Stimulated activated CD8-positive, alpha-beta memory T cell treated with anti-CD3 and anti-CD28 coated beads, Interleukin-7, amount 100 ng/mL, for 24 hours (primary cell): ENCODE results near the gene SLC37A1.
A peak's percentile ranks its signal among the peaks of the same experiment; 100 is the strongest.

Source experiments
- DNase-seq: peaks from one replicate; pipeline ENCODE4 v3.0.0-alpha.2; 2020; ENCODE audit warnings: low read depth

Gene SLC37A1

DNA sequence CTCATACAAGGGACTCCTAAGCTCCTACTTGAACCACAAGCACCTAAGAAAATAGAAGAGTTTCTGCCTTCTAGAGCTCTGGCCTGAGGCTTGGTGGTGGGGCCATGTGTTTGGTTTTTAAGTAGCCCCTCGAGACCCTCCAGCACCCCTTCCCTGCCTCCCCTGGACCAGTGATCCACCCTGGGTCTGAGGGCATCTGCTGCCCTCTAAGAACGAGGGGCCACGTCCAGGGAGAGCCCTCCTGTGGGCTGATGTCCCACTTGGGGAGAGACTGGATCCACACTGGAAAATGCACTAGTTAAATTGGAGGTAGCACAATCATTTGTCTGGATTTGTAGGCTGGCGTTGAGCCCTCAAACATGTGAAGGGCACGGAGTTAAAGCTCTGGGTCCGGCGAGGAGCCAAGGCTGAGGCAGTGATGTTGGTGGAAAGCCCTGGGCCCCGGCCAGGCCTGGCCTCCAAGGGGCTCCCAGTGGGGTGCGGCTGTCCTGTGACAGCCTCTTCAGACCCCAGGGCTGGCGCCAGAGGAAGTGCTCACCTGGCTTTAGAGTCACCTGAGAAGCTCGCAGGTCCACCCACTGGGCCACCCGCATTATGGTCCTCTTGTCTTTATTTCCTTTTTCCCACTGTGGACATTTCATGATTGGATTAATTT is 65.2 kb downstream of the SLC37A1 start:
- no peak for DNase-seq

DNA sequence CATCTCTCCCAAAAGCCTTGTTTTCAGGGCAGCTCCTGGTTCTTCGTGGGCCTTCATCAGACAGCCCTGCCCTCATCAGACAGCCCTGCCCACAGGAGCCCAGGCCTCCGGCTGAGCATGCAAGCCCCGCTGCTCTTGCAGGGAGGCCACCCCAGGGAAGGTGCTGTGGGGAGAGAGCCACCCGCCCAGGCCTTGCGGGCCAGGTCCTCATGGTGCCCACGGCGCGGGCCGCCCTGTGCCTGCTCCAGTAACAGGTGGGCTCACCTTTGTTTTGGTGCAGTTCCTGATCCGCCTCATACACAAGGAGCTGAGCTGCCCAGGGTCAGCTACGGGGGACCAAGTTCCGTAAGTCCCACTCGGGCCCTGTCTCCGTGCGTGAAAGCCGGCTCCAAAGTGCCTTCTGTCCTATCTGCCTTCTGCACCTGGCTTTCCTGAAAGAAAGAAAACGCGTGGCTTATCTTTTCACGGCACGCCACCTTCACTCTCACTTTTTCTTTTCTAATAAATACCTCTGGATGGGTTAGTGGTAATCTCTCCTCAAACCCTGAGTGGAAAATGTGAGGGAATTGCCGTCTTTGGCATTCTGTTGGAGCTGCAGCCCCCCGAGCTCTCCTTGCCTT is 65.9 kb downstream of the SLC37A1 start:
- no peak for DNase-seq

DNA sequence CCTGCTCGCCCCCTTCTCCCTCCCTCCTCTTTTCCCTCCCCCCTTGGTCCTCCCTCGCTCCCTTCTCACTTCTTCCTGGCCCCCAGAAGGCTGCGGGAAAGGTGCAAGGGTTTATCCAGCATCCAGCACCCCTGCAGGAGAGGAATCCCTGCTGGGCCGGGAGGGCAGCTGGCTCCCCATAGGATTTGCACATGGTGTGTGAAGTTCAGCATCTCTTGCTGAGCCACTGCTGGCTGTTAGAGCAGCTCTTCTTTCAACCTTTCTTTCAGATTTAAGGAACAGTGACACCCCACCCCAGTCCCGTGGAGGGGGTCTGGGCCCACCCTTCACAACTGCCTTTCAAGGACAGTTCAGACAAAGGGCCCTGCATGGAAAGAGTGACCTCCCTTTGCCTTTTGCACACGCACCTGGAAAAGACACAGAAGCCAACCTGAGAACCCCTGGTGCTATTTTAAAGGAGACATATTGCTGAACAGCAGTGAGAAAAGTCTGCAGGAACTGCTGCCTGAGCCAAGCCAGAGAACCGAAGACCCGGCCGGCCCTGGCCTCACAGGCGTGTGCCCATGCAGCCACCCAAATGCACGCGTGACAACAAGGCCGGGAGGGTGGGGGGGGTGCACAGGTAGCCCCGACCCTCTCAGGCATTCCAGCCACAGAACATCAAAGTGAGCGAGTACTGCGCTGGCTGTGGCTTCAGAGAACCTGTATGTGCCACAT is 66.6 kb downstream of the SLC37A1 start:
- DNase-seq = no peak

DNA sequence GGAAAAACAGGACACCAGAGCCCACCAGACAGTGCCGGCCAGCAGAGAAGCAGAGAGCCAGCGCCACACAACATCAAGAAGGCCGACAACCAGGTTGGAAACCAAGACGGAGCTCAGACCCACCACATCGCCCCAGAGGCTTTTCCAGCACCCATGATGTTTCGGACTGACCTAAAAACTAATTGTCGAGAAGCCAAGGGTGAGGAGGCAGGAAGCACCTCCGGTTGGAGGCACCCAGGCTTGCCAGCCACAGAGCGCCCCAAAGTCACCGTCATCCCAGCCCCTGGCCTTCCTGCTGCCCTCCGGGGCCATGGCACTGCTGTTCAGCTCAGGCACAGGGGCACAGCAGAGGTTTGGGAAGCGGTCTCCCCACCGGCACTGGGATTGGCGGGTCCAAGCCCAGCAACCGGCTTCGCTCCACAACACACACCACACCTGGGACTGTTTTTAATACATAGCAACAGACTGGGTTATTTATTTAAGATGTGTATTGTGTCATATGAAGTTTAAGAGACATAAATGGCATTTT is 67.2 kb downstream of the SLC37A1 start:
- no peak for DNase-seq

DNA sequence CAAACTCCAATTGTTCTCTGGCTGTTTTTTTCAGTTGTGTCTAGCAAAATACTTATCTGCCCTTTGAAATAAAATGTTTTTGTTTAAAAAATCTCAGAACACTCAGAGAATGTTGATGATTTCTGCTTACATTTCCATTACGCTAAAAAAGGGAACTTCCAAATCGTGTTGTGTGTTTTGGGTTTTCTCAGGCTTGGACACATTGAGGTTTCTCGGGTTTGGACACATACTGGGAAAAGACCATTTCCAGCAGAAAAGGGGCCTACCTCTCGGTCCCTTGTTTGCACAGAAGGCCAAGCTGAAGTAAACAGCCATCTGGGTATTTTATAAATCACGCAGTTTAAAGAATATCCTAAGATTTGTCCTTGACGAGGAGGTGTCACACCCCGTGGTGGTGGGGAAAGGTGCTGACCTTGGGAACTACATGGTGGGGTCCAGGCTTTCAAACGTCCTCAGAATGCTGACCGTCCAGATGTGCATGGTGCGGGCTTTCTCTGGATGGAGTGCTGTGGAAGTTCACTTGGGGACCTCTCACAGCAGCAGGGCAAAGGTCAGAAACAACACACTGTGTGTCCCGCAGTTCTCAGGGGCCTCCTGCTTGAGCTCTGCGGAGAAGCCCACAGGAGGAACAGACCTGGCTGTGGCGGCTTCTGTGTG is 67.8 kb downstream of the SLC37A1 start:
- no peak for DNase-seq

DNA sequence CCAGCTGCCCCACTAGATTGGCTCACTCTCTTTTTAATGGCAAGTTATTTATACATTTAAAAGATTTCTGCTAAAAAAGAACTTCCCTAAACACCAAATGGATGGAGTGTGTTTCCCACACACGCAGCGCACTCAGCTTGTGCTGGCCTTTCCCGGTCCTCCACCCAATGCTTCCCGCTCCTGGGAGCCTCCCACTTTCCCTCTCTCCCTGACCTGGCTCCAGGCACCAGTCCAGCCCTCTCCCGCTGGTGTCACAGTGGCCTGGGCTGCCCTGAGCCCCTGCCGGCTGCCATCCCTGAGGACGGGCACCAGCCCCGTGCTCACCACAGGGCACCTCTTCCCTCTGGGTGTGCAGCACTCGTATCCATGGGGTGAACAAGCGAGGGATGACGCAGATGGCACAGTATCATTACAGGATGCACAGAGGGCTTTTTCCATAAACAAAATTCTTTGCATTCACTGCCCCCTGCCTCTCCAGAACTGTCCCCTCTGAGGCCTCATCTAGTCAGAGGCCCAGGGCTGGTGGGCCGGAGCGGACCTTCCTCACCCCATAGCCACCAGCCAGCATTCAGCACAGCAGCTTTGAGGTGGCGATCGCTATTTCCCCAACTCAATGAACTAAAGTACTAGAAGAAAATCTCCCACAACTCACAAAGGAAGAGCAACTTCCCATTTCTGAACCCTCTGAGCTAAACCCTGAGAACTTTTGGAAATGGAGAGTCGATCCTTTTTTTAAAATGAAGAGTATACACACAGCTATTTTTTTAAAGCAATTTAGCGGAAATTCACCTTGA is 68.5 kb downstream of the SLC37A1 start:
- no peak for DNase-seq

DNA sequence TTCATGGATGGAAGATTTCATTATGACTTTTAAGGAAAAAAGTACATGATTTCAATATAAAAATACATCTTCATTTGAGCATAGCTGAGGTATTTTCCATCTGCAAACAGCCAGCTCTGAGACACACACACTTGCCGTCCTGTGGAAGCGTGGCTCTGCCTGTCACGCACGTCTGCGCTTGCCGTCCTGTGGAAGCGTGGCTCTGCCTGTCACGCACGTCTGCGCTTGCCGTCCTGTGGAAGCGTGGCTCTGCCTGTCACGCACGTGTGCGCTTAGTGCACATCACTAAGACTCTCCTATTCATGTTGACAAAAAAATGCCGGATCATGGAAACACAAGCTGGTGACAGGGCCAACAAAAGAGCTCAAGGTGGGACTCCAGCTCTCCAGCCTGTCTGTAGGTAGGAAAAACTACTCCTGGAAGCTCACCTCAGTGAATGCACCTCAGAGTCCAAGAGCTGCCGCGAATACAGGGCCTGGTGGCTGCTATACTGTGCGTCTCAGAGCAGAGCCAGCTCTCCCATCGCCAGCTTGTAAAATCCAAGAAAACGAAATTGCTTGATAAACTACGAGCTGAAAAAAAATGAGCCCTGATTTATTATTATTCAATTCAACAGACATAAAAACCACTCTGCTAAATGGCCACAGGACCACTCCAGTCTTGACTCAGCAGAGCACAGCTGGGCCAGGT is 69.3 kb downstream of the SLC37A1 start:
- no peak for DNase-seq

DNA sequence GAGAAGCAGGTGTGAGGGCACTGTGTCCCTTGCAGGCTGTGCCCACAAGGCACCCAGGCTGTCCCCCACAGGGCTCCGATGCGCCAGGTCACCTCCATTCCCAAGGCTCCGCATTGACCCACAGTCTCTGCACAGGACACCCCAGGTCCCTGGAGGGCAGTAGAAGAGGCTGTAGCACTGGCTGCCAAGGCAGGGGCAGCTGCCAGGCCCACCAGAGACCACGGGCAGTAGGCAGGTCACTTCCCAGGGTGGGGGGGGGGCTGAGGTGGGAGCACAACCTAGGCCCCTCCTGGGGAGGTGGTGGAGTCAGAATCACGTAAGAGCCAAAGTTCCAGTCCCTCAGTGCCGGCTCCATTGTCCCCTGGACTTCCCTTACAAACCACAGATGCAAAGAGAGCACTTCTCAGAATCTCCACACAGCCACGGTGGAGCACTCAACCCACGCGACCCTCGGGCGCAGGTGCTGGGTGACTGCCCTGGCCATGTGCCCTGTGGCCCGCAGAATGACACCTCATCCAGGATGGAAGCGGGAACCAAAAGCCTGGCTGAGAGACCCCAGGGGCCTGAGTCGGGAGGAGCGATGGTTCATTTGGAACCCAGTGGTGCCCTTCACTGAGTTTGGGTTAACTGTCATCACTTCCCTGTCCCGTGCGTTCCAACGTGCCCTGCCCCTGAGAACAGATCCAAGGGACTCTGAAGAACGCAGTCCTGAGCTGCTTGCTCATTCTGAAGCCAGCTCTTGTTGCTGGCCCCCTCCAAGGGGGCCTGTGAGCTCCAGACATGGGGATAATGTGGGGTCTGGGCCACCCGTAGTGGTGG is 70.0 kb downstream of the SLC37A1 start:
- no peak for DNase-seq

DNA sequence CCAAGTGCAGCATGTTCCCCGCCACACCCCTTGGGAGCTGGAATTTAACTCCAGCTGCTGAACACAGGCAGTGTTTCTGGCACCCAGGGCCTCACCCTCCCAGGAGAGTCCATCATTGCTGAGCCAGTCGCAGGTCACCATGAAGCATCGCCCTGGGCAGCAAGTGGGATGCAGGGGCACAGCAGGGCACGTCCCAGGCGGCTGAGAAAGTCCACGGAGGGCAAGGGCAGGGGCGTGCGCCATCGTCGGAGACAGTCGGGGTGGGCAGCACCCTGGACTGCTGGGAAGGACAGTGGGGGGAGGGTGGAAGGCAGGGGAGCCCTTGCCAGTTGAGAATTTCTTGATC is 70.6 kb downstream of the SLC37A1 start:
- no peak for DNase-seq

DNA sequence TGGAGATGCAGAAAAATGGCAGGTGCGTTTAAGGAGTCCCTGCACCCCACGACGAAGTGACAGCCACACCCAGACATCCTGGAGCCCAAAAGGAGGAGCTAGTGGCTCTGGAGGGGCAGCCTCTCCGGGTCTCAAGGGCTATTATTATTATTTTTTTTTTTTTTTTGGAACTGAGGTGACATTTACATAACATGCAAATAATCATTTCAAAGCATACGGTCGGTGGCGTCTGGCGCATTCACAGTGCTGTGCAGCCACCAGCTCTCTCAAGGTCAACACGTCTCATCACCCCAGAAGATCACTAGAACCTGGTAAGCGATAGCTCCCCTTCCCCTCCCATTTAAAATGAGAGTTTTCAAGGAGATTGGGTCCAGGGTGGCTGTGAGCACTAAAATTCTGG is 72.2 kb downstream of the SLC37A1 start:
- no peak for DNase-seq

DNA sequence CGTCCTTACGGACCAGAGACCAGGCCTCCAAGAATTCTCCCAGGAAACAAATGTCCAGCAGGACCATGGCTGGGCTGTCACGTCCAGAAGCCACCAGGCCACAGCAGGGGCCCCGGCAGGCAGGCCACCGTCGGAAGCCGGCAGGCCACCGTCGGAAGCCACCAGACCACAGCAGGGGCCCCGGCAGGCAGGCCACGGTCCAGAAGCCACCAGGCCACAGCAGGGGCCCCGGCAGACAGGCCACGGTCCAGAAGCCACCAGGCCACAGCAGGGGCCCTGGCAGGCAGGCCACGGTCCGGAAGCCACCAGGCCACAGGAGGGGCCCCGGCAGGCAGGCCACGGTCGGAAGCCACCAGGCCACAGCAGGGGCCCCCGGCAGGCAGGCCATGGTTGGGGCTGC is 72.8 kb downstream of the SLC37A1 start:
- no peak for DNase-seq

DNA sequence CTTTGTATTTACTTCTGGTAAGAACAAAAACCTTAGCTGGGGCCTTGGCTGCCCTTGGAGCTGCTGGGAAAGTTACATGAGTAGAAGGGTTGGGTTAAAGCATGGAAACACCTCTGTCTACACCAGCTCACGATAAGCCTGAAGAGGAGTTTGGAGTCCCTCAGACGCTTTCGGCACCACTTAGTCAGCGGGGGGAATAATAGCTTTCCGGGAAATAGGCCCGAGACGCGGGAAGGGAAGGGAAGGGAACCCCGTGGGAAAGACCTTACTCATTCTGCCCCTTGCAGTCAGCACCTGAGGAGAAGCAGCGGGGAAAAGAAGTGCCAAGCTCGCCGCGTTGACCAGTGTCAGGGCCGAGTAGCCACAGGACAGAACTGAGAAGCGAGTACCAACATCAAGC is 73.4 kb downstream of the SLC37A1 start:
- DNase-seq = no peak

DNA sequence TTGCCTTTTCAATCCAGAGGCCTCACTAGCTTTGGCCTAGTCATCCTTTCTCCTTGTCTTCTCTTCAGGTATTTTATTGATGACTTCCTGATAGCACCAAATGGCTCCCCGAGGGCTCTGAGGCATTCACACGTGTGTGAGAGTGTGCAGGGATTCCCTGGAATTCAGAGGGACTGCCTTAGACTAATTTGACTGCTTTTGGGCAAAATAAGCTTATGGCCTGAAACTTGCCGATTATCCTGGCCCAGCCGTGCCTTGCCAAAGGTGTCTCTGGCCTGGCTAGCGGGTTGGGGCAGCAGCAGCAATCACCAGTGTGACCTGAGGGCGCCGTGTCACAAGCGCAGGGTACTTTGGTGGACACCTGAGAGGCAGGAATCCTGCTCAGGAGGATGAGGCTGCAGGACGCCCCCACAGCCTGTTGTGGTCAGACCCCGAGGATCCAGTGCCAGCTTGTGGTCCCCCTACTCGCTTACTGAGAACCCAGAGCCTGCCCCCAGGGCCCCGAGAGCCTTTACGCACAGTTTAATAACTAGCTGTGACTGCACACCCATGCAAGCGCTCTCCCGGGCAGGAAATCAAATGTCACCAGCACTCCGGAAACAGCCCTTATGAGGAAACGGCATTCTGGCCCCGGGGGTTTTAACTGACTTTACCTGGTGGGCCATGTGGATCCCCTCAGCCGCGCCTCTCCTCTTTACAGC is 76.9 kb downstream of the SLC37A1 start:
- DNase-seq = no peak

DNA sequence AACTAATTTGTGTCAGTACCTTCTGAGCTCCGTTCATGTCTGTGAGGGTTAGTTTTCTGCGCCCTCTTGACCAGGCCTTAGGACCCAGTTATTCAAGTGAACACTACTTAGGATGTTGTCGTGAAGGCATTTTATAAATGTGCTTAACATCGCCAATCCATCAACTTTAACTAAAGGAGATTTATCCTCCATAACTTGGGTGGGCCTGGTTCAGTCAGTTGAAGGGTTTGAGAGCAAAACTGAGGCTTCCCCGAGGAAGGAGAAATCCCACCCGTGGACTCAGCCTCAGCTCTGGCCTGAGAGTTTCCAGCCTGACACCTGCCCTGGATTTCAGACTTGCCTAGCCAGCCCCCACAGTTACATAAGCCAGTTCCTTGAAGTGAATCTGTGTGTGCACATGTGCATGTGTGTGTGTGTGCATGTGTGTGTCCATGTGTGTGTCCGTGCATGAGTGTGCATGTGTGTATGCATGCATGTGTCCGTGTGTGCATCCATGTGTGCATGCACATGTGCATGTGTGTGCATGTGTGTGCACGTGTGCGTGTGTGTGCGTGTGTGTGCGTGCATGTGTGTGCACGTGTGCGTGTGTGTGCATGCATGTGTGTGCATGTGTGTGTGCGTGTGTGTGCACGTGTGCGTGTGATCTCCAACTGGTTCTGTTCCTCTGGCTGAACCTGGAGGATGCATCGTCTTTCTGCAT is 77.7 kb downstream of the SLC37A1 start:
- DNase-seq = no peak

DNA sequence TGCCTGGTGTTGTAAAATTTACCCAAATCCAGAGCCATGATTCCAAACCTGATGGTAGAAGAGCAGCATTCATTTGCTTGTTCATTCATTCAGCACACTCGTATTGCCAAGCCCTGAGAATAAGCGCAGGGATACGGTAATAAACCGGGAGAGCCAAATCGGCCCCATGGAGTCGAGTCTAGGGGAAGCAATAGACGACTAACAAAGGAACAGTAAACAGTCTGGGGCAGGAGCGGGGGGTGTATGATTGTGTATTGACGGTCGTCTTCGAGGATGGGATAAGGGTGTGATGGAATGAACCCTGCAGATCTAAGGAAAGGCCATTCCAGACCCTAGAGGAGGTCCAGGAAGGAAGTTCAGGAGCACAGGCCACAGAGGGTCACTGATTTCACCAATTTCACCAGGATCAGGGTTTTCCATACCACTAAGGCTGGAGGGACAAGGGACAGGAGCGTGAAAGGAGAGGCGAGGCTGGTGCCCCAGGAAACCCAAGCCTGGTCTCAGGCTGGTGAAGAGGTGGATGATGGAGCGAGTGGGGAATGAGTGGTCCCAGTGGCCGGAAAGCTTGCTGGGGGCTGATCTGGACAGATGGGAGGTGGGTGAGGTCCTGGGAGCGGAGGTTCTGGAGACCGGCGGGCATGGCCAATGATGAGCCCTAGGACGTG is 78.6 kb downstream of the SLC37A1 start:
- DNase-seq = no peak

DNA sequence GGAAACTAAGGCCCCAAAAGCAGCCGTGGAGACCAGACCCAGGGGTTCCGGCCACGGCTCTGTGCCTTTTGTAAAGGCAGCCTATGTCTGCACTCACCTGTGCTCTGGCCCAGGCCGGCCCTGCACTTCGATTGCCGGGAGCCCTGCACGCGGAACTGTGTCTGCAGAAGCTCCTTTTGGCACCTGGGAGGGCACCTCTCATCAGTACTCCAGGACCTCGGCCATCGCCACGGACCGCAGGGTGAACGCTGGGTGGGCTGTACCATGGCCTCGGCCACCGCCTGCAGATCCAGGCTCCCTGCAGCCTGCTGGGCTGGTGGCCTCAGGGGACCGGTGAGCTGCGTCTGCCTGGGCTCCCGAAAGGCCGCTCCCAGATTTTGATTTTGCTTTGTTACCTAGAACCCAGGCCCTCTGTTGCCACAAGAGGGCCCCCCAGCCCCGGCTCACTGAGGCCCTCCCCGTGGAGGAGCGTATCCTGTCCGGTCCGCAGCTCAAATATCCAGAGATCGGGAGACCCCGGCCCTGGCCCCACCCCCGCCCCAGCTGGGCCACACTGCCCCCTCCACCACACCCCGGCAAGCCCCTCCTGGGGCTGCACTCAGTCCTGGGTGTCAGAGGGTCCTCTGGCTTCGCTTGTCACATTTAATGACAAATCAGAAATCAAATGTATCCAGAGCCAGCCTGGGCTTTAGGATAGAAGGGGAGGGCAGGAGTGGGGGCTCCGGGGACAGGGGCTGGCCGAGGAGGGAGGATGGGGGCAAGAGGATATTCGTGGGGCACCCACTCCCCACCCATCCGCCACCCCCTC is 79.6 kb downstream of the SLC37A1 start:
- DNase-seq = peak; percentile 23

DNA sequence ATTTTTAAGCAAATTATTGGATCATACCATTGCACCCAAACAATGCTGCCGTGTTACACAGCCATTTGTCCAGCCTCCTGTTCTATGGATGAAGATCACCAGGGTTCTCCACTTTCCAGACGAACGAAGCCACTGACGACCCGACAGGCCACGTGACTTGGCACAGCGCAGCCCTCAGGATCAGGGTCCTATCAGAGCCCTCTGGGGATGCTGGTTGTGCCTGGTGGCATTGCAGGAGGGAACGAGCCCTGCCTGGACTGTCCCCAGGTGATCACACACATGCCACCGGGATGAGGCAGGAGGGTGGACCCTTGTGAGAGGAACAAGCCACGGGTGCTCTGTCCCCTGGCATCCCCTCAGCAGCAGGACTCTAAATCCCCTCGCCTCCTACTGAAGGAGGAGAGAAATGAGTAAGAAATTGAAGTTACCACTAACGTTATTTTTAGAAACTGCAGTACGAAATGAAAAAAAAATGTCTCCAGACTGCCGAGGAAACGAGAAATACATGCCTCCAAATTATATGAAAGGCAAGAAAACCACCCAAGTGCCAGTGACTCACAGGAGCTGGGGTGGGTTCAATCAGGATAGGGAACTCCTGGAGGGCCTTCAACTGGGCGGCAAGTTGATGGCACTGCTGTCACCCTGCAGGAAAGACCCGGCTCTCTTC is 81.1 kb downstream of the SLC37A1 start:
- no peak for DNase-seq
